Stimulated activated CD4-positive, alpha-beta T cell treated with anti-CD3 and anti-CD28 coated beads, Interleukin-2, amount 100 ng/mL, for 4 hours (primary cell): ENCODE results near the gene TMEM175.

Experiments used
- DNase-seq: peaks from one replicate; pipeline ENCODE4 v3.0.0-alpha.2; 2020; ENCODE audit warnings: low read depth

The TMEM175 gene

DNA sequence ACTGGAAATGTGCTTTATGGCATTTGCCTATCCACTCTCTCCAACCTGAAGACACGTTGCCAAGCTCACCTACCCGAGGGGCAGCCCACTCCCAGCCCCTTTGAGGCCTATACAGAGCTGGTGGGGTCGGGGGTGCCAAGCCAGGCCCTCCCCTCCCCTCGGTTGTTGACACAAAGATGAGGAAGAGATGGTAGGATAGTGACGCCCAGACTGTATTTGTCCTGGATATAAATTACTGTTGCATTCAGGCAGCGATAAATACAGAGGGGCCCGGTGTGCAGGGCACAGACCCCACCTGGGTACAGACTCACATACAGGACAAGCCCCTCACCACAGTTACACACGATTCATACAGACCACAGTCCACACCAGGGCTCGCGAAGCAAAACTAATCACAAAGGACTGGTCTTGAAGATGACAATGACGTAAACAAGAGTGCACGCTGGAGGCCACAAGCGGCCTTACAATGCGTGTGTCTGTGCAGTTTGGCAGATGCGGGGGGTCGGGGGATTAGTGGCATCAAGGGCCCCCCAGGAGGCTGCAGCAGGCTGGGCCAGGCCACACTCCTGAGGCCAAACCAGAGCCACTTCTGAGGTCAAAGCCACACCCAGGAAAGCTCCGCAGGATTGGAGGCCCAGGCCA is 26.6 kb downstream of the TMEM175 start:
- no peak for DNase-seq

DNA sequence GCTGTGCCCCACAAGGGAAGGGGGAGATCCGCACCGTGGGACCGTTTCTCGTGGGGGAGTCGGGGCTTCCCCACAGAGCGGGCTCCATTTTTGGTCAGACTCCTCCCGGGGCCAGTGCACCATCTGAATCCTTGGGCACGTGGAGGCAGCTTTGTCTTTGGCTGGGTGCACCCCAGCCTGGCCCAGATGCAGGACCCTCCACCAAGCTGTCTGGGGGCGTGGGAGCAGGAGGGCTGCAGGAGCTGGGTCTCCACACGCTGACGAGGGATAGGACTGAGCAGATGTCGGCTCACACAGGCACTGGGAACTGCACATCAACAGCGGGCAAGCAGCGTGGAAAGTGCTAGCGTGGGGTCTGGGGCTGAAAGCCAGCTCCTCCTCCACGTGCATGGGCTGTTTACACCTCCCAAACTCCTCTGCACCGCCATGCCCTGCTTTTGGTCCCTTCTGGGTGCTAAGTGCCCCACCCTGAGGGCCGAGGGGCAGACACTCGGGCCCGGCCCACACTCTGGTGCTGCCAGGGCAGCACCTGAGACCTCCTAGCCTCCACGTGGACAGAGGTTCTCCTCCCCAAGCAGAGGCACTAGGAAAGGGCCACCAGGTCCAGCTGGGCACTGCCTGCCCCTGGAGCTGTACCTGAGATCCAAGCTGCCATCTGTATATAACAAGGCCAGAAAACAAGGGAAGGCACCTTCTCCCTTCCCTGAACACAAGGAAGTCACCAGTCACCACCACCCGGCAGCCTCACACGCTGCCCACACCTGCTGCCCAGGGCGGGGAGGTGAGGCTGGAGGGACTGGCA is 27.3 kb downstream of the TMEM175 start:
- DNase-seq, result no peak

- DNase-seq, result no peak
Measured at GRCh38 chr4:960140-960635, 27.9 kb downstream of the TMEM175 start.

DNA sequence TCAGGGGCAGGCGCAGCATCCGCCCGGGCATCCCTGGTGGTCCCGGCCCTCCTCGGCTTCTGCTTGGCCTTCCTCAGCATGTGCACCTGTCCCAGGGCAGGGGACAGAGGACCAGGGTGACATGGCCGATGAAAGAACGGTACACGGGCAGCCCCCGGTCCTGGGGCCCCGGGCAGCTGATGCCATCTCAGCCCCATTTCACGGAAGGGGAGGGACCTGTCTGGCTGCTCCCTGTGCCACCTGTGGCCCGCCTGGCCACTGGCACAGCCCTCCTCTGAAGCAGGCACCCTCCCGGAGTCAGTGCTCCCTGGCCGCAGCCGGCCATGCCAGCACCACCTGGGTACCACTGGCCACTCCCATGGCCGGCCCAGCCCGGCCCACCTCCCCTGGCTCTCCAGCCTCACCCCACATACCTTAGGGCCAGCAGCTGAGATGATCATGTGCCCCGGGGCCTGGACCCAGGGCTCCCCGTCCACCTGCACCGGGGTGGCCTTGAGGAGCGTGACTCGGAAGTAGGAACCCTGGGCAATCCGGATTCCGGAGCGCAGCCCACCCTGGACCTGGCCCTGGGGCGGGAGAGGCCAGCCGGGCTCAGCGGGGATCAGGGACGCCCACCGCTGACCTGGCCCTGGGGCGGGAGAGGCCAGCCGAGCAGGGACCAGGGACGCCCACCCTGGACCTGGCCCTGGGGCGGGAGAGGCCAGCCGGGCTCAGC is 28.5 kb downstream of the TMEM175 start:
- DNase-seq, result no peak

DNA sequence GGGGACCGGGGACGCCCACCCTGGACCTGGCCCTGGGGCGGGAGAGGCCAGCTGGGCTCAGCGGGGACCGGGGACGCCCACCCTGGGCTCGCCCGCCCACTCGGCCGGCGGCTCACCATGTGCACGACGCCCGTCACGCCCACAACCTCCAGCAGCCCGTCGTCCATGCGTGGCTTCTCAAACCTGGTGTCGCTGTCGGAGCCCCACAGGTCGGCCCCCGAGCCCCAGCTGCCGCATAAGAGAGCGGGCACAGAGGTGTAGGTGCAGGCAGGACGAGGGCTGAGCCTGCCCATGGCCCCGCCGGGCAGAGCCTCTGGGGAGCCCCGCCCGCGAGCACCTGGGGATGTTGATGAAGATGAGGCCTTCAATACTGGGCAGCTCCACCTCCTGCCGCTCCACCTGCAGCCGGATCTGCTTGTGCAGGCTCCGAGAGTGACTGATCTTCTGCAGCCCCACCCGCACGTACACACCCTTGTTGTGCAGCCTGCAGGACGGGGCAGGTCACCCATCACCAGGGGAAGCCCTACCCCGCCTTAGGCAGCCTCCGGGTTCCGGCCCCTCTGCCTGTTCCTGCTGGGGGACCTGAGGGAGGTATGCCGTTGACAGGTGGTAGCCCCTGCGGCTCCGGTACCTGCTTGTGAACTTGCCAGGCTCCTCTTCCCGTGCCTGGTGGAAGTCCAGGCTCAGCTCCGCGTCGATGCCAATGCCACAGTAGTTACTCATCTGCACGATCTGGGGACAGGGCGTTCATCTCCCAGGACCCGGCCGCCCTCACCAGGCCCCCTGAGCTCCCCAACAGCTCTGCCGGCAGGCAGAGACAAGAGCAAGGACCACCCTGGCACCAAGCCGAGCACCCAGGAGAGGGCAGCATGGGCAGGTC is 29.3 kb downstream of the TMEM175 start:
- DNase-seq, result no peak

GRCh38 chr4:962231-963208 is 30.3 kb downstream of the TMEM175 start:
- no peak for DNase-seq

DNA sequence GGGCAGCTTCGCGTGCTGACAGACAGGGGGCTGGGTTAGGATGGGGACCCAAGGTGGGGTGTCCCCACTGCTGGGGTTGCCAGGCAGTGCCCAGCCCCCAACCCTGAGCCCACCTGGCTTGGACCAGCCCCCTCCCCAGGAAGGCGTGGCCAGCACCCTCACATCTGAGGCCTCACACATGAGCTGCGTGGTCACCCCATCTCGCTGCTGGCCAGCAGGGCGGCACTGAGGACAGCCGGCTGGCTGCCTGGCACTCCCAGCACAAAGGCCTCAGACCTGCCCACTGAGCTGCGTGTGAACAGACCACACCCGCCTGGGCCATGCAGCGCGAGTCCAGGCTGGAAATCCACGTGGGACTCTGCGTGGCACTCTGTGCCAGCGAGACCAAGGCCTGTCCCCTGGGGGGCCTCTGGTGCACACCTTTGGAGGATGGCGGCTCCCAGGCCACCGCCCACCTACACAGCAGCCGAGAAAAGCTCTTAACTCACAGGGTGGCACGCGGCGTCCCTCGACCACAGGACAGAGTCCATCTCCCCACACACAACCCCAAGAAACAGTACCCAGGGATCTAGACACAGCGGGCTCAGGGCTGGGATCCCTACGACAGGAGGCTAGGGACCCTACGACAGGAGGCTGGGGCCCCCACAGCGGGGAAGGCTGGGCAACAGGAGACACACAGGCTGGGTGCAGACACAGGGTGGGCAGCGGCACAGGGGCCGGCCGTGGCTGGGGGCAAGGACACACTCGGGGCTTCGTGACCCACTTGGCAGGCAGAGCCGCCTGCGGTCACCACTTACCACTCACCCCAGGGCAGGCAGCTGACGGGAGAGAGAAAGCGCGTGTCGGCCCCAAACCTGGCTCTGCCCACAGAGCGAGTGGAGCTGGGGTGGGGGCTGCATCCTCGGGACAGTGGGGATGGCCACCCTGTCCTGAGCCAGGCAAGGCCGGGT is 31.3 kb downstream of the TMEM175 start:
- DNase-seq, result no peak

DNA sequence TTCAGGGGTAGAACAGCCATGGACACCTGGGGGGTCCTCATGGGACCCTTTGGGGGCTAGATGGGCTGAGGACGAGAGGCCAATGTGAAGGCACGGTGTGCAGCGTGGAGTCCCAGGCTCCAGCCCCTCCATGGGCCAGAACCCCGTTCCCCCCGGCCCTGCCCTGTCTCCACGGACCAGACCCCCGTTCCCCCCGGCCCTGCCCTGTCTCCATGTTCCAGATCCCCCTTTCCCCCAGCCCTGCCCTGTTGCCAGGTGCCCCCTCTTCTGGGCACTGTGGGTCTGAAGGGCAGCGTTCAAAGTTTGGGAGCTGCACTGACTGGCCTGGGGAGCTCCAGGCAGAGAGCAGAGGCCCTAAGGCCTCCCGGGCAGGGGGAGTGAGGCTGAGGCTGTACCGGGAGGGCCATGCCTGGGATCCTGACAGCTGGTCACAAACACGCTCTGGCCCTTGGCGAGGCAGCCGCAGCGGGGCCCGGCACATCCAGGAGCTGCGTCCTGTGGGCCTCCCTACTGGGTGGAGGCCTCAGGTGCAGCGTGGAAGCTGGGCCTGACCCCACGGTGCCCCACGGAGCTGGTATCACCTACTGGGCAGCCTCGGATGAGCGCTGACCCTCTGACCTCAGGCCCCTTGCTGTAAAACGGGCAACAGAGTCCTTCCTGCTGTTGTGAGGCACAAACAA is 32.2 kb downstream of the TMEM175 start:
- no peak for DNase-seq

DNA sequence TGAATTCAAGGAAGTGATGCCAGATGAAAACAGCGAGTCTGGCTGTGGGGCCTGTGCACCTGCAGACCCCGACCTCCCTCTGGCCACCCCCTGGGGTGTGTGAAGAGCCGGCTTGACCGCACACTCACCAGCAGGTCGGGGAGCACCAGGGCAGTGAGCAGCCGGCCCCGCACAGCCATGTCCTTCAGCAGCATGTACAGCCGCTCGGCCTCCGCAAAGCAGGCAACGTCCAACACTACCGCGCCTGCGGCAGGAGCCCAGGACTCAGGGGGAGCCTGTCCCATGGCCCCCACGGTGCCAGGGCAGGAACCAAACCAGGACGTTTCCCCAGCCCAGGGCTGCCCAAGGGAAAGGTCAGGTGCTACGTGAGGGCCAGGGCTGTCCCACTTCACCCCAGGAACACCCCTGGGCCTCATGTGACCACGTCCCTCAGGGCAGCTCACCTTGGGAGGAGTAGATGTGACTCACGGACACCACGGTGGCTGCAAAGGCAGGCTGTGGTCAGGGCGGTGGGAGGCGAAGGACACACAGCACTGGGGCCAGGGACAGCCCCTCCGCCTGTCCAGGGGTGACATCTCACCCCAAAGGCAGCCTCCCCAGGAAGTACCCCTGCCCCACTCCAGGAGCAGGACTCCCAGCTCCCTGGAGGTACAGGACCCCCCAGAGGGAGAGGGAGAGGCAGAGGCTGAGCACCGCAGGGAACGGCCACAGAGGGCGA is 32.9 kb downstream of the TMEM175 start:
- DNase-seq, result no peak

- DNase-seq, result no peak
Measured at GRCh38 chr4:965766-966134, 33.5 kb downstream of the TMEM175 start.

DNA sequence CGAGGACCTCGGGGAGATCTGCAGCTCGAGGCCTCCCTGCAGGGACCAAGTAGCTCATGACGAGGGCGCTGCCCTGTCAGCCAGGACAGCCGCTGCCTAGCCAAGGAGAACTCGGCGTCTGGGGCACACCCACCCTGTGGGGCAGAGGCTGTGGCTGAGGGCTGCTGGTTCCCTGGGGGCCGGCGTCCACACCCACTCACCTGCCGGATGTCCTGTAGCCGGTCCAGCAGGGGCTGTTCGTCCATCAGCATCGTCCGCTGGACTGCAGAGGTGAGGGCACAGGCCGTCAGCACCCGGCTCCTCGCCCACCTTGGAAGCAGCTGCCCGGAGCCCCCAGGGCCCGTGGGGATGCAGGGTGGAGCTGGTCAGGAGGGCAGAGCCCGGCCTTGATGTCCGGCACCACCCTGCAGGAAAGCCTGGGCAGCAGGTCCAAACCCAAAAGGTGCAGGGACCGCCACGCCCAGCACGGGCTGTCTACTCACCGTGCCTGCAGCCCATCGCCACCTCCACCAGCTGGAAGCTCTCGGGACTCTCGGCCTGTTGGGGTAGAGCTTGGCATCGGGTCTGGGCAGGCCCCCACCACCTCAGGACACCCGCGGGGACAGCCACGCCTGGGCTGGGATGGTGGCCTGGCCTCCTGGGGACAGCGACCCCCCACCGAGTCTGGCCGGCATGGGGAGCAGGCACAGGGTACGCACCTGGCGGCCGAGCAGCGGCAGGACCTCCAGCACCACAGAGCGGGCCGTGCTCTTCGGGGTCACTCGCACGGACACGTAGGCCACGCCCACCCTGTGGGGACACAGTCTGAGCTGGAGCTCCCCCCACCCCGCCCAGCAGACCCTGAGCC is 34.2 kb downstream of the TMEM175 start:
- DNase-seq, result no peak

DNA sequence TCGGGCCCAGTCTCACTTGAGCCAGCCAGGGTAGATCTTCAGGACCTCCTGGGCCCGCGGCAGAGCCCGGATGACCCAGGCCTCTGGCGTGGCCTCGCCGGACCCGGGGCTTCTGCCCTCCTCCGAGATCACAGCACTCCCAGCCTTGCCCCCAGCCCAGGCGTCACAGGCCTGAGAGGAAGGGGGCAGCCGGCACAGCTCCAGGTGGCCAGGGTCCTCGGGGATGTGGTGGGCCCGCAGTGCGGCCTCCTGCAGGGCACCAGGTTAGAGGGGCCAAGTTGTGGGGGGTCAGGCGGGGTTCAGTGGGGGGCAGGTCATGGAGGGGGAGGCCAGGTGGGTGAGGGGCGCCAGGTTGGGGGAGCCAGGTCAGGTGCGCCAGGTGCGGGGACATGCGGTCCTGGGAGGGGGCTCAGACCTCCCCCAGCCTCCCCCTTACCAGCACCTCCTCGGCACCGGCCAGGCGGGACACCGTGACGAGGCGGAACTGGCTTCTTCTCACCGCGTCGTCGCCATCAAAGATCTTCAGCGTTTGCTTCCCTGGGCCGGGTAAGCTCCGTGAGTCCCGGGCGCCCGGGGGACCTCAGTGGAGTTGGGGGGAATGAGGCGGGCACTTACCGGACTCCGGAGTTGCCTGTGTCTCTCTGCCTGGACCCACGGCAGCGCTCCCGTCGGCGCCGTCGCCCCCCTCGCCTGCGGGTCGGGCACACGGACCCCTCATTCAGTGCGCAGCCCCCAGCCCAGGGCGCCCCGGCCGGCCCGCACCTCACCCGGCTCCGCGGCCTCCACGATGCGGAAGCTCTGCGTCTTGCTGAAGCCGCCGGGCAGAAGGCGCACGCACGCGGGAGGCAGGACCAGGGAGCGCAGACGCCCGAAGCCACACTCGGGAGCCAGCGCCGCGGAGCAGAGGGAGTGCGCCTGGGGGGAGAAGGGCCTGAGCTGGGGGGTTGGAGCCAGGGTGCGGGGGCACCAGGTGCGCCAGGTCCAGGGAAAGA is 35.1 kb downstream of the TMEM175 start:
- DNase-seq, result no peak

- DNase-seq, result no peak
Measured at GRCh38 chr4:968221-968620, 36.0 kb downstream of the TMEM175 start.

- DNase-seq, result no peak
Measured at GRCh38 chr4:968621-969394, 36.5 kb downstream of the TMEM175 start.

DNA sequence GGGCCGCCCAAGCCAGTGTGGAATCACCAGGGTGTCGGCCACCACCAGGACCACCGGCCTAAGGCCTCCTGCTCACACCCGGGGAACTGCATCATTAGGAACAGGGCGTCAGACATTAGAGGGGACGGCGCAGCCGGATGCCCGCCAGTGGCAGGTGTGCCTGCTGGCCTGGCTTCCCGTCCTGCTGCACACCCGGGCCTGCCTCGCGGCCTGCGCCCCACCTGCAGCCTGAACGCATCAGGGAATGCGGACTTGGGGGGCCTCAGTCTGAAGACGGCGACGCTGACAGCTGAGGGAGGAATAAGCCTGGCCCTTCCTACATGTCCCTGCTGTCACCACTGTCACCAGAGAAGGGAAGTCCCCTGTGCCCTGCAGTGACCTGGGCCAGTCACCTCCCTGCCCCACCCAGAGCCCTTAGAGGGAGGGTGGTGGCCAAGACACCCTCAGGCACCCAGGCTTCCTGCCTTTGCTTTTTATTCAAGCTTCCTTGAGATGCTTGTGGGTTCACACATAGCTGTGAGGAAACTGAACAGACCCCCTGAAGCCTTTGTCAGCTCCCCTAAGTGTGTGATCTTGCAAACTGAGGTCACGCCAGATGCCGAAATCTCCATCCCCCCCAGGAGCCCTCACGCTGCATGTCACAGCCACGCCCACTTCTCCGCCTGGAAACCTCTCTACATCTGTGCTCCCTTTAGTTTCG is 37.9 kb downstream of the TMEM175 start:
- no peak for DNase-seq
